GM10248 (cell line): ENCODE data around the gene SPATA17.

Experiments used
- CTCF ChIA-PET: fragments of 300-600 bp; sonication (Branson Sonifier 250); formaldehyde crosslinking; extraction: SDS; loops from one replicate; lab custom pipeline; 2021; ENCODE audit warnings: antibody characterized with exemption; lab: Yijun Ruan, JAX
- POLR2A ChIA-PET: fragments of 350-650 bp; sonication (Branson Sonifier 250); formaldehyde crosslinking; extraction: SDS; loops from one replicate; lab custom pipeline; 2020; ENCODE audit warnings: antibody characterized with exemption; lab: Yijun Ruan, JAX
- DNase-seq: peaks from one replicate; pipeline ENCODE4 v3.0.0; 2012; ENCODE audit errors: extremely low spot score
- TF ChIP-seq, protein P1 (sequence below): IDR thresholded peaks from 2 replicates; pipeline ENCODE4 v1.5.1; 2012; ENCODE audit warnings: mild to moderate bottlenecking, low read depth; ENCODE audit errors: extremely low read depth, missing control alignments, control extremely low read depth

Gene SPATA17

DNA sequence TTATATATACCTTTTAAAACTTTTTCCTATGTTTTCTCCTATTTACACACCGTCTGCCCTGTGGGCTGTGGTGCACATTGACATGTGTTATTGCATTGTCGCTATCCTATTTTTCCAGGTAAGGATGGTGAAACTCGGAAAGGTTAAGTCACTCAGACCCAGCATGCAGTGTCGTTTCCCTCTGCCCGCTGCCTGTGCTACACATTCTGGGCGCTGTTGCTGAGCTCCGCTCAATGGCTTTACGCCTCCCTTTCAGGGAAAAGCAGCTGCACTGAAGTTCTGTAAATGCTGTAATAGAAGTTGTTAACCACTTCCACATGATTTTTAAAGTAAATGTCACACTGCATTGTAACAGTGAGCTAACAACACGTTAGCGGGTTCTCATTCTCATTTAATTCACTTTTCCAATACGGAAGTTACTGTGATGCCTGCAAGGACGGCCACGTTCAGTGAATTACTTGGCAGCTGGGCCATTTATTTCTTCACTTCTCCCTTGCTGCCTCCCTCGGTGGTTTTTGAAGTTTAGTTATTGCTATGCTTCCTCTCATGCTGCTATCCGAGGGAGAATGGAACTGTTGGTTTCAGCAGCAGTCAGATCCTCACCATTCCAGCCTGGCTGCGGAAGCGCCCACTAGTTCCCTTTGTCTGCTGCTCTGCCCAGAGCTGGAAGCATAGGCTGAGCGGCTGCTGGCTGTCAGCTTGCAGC lies 288.7 kb downstream of the SPATA17 start:
- CTCF ChIA-PET: no interaction called here
- TF ChIP-seq, protein P1, sequence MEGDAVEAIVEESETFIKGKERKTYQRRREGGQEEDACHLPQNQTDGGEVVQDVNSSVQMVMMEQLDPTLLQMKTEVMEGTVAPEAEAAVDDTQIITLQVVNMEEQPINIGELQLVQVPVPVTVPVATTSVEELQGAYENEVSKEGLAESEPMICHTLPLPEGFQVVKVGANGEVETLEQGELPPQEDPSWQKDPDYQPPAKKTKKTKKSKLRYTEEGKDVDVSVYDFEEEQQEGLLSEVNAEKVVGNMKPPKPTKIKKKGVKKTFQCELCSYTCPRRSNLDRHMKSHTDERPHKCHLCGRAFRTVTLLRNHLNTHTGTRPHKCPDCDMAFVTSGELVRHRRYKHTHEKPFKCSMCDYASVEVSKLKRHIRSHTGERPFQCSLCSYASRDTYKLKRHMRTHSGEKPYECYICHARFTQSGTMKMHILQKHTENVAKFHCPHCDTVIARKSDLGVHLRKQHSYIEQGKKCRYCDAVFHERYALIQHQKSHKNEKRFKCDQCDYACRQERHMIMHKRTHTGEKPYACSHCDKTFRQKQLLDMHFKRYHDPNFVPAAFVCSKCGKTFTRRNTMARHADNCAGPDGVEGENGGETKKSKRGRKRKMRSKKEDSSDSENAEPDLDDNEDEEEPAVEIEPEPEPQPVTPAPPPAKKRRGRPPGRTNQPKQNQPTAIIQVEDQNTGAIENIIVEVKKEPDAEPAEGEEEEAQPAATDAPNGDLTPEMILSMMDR: no peak
- no peak for DNase-seq

More for the DNA sequence above, 288.7 kb downstream of the SPATA17 start:
- POLR2A ChIA-PET: no interaction called here
